Loucy (cell line): Measurements from ENCODE around the gene S100A3.
"Not testable (repeated sequence)": the region's sequence is repeated elsewhere in the genome, so short reads cannot be mapped to it uniquely, and the experiment has no call there.

Source experiments
- H2AFZ ChIP-seq: fragments of 200-600 bp; sonication (generic); 2 replicates; pipeline ENCODE4 v1.6.0; 2016; ENCODE audit warnings: antibody characterized with exemption, mild to moderate bottlenecking, low read length, moderate library complexity
- H3F3A ChIP-seq: fragments of 200-600 bp; 2 replicates; pipeline ENCODE4 v1.6.0; 2016; ENCODE audit warnings: antibody characterized with exemption, low read depth, mild to moderate bottlenecking
- H3K27me3 ChIP-seq: fragments of 200-600 bp; sonication (generic); 2 replicates; pipeline ENCODE4 v1.6.1; 2014; ENCODE audit warnings: low read length, mild to moderate bottlenecking; ENCODE audit not compliant: insufficient read depth, poor library complexity, severe bottlenecking
- H3K36me3 ChIP-seq: fragments of 200-600 bp; sonication (generic); 2 replicates; pipeline ENCODE4 v1.6.1; 2016; ENCODE audit warnings: low read length; ENCODE audit not compliant: insufficient read depth
- H3K4me1 ChIP-seq: fragments of 200-600 bp; sonication (generic); 2 replicates; pipeline ENCODE4 v1.5.1; 2014; ENCODE audit warnings: low read length, mild to moderate bottlenecking; ENCODE audit not compliant: insufficient read depth, poor library complexity, severe bottlenecking
- H3K4me2 ChIP-seq: fragments of 200-600 bp; sonication (generic); 2 replicates; pipeline ENCODE4 v1.6.0; 2014; ENCODE audit warnings: antibody characterized with exemption, low read length, low read depth, mild to moderate bottlenecking; ENCODE audit not compliant: poor library complexity, severe bottlenecking
- H3K4me3 ChIP-seq: fragments of 200-600 bp; sonication (generic); 2 replicates; pipeline ENCODE4 v1.5.1; 2014; ENCODE audit warnings: low read length, mild to moderate bottlenecking, mixed read lengths; ENCODE audit not compliant: poor library complexity, severe bottlenecking
- H3K79me2 ChIP-seq: fragments of 200-600 bp; sonication (generic); 2 replicates; pipeline ENCODE4 v1.6.1; 2014; ENCODE audit warnings: low read length; ENCODE audit not compliant: insufficient read depth
- H3K9ac ChIP-seq: fragments of 200-600 bp; sonication (generic); 2 replicates; pipeline ENCODE4 v1.6.0; 2014; ENCODE audit warnings: mild to moderate bottlenecking, low read depth, low read length, moderate library complexity; ENCODE audit not compliant: poor library complexity, severe bottlenecking
- H3K9me2 ChIP-seq: fragments of 200-600 bp; sonication (generic); replicated peaks from 2 replicates; pipeline ENCODE4 v1.6.1; 2016; ENCODE audit warnings: low read depth, low read length, mixed read lengths
- H3K9me3 ChIP-seq: fragments of 200-600 bp; sonication (generic); 2 replicates; pipeline ENCODE4 v1.6.1; 2014; ENCODE audit warnings: mild to moderate bottlenecking, antibody characterized with exemption, low read length, low read depth; ENCODE audit not compliant: insufficient read depth
- H4K20me1 ChIP-seq: fragments of 200-600 bp; sonication (generic); 2 replicates; pipeline ENCODE4 v1.6.0; 2014; ENCODE audit warnings: antibody characterized with exemption, low read length, mild to moderate bottlenecking; ENCODE audit not compliant: insufficient read depth, poor library complexity, severe bottlenecking
- EZH2phosphoT487 ChIP-seq: fragments of 200-600 bp; IDR thresholded peaks from 2 replicates; pipeline ENCODE4 v1.6.1; 2018; ENCODE audit warnings: antibody characterized with exemption, mild to moderate bottlenecking, moderate library complexity, borderline replicate concordance
- TF ChIP-seq, protein P1 (sequence below): fragments of 200-600 bp; sonication (generic); conservative IDR thresholded peaks from 2 replicates; pipeline ENCODE4 v1.5.1; 2014; ENCODE audit warnings: mild to moderate bottlenecking, antibody characterized with exemption, low read length

Gene S100A3

DNA sequence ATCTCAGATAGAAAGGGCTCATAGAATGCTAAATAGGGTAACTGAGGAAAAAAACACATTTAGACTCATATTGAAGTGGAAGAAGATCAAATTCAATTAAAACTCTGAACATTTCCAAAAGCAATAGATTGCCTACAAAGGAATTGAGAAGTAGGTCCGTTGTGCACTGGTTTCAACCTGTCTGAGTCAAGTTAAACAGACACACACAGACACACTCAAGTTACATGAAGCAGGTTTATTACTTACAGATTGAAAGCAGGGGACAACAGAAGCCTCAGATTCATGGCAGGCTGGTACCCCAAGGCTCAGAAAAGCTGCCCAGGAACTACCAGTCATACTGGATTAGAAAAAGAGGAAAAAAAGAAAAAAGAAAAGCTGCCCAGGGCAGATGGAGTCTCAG is 37.3 kb upstream of the S100A3 start:
- TF ChIP-seq, protein P1, sequence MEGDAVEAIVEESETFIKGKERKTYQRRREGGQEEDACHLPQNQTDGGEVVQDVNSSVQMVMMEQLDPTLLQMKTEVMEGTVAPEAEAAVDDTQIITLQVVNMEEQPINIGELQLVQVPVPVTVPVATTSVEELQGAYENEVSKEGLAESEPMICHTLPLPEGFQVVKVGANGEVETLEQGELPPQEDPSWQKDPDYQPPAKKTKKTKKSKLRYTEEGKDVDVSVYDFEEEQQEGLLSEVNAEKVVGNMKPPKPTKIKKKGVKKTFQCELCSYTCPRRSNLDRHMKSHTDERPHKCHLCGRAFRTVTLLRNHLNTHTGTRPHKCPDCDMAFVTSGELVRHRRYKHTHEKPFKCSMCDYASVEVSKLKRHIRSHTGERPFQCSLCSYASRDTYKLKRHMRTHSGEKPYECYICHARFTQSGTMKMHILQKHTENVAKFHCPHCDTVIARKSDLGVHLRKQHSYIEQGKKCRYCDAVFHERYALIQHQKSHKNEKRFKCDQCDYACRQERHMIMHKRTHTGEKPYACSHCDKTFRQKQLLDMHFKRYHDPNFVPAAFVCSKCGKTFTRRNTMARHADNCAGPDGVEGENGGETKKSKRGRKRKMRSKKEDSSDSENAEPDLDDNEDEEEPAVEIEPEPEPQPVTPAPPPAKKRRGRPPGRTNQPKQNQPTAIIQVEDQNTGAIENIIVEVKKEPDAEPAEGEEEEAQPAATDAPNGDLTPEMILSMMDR = no peak
- TF ChIP-seq EZH2phosphoT487 = no peak
- no peaks in the 10 kb centered on the region for H3K9me3 ChIP-seq
- H3K9me2 ChIP-seq = no peaks in the 10 kb centered on the region
- H3F3A ChIP-seq = no peaks in the 10 kb centered on the region
- H3K79me2 ChIP-seq = no peaks in the 10 kb centered on the region
- H3K4me2 ChIP-seq = no peak overlapping the region
- H3K4me1 ChIP-seq = no peaks in the 10 kb centered on the region
- no peak overlapping the region for H2AFZ ChIP-seq
- H3K4me3 ChIP-seq = no peak overlapping the region
- H3K36me3 ChIP-seq = no peaks in the 10 kb centered on the region
- H3K9ac ChIP-seq = no peak overlapping the region
- H4K20me1 ChIP-seq = no peaks in the 10 kb centered on the region
- no peaks in the 10 kb centered on the region for H3K27me3 ChIP-seq

DNA sequence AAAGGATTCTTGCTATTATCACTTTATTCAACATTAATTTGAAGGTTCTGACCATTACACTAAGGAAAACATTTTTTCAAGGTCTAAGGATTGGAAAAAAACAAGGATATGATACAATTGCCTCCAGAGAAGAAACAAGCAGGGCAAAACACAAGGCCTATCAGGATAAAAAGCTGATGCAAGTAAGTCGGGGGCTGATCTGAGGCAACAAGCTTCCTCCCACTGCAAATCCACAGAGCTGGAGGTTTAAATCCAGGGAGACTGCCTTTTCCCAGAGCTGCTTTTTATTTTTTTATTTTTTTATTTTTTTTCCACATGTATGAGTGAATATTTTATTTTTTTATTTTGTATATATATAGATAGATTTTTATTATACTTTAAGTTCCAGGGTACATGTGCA is 35.9 kb upstream of the S100A3 start:
- H3K4me2 ChIP-seq = no peak overlapping the region
- no peaks in the 10 kb centered on the region for H3K36me3 ChIP-seq
- no peaks in the 10 kb centered on the region for H3K4me1 ChIP-seq
- TF ChIP-seq, protein P1 = no peak
- TF ChIP-seq EZH2phosphoT487 = no peak
- no peaks in the 10 kb centered on the region for H3K27me3 ChIP-seq
- no peaks in the 10 kb centered on the region for H3F3A ChIP-seq
- no peak overlapping the region for H2AFZ ChIP-seq
- H3K9ac ChIP-seq = no peak overlapping the region
- no peaks in the 10 kb centered on the region for H4K20me1 ChIP-seq
- no peak overlapping the region for H3K4me3 ChIP-seq
- no peaks in the 10 kb centered on the region for H3K79me2 ChIP-seq
- no peaks in the 10 kb centered on the region for H3K9me2 ChIP-seq
- H3K9me3 ChIP-seq = no peaks in the 10 kb centered on the region

DNA sequence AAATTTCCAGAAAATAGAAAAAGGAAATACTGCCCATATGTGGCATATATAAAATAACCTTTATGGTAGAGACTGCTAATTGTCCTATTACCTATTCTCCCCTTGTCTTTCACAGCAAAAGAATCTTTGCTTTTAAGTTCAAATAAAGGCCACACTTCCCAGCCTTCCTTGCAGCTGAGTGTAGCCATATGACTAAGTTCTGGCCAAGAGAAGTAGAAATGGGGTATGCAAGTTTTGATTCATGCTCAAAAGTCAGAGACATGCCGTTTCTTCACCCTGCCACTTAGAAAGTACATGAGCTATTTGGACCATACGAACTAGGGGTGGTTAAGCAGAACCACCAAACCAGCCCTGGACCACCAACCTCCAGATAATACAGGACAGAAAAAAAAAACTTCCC is 34.9 kb upstream of the S100A3 start:
- H3K4me3 ChIP-seq = no peak overlapping the region
- H2AFZ ChIP-seq = no peak overlapping the region; the same call in 1 of the 2 replicates
- H3K9me2 ChIP-seq = no peaks in the 10 kb centered on the region
- H3K36me3 ChIP-seq = no peaks in the 10 kb centered on the region
- no peak overlapping the region for H3K4me2 ChIP-seq
- H3F3A ChIP-seq = no peaks in the 10 kb centered on the region
- H3K9ac ChIP-seq = no peak overlapping the region
- no peaks in the 10 kb centered on the region for H4K20me1 ChIP-seq
- H3K4me1 ChIP-seq = no peaks in the 10 kb centered on the region
- H3K27me3 ChIP-seq = no peaks in the 10 kb centered on the region
- H3K9me3 ChIP-seq = no peaks in the 10 kb centered on the region
- H3K79me2 ChIP-seq = no peaks in the 10 kb centered on the region
- no peak for TF ChIP-seq EZH2phosphoT487
- TF ChIP-seq, protein P1 = no peak

DNA sequence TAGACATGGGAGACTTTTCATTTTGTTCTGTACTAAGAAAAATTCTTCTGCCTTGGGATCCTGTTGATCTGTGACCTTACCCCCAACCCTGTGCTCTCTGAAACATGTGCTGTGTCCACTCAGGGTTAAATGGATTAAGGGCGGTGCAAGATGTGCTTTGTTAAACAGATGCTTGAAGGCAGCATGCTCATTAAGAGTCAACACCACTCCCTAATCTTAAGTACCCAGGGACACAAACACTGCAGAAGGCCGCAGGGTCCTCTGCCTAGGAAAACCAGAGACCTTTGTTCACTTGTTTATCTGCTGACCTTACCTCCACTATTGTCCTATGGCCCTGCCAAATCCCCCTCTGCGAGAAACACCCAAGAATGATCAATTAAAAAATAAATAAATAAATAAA is 34.5 kb upstream of the S100A3 start:
- not testable (repeated sequence) for H3K79me2 ChIP-seq, H3K9me3 ChIP-seq, H3K27me3 ChIP-seq, H4K20me1 ChIP-seq, H3F3A ChIP-seq, H3K4me1 ChIP-seq, H3K9me2 ChIP-seq, H3K9ac ChIP-seq, H3K36me3 ChIP-seq, H3K4me2 ChIP-seq, H2AFZ ChIP-seq, H3K4me3 ChIP-seq

DNA sequence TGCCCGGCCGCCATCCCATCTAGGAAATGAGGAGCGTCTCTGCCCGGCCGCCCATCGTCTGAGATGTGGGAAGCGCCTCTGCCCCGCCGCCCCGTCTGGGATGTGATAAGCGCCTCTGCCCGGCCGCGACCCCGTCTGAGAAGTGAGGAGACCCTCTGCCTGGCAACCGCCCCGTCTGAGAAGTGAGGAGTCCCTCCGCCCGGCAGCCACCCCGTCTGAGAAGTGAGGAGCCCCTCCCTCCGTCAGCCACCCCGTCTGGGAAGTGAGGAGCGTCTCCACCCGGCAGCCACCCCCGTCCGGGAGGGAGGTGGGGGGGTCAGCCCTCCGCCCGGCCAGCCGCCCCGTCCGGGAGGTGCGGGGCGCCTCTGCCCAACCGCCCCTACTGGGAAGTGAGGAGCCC is 33.8 kb upstream of the S100A3 start:
- H3K9me2 ChIP-seq, H2AFZ ChIP-seq, H3K9me3 ChIP-seq, H3K4me1 ChIP-seq, H3K36me3 ChIP-seq, H3F3A ChIP-seq, H3K27me3 ChIP-seq, H3K79me2 ChIP-seq, H3K4me3 ChIP-seq, H3K4me2 ChIP-seq, H4K20me1 ChIP-seq, H3K9ac ChIP-seq: not testable (repeated sequence)
